Measurements from ENCODE around the gene MRPL54.

MRPL54 gene

GRCh38 chr19:3762501-3763459 is at the start of gene MRPL54:
Gene MRPL54 (plus strand): TSS chr19:3762682. CDS start chr19:3762701, 19 bp downstream.
- Mint-ChIP-seq H3K27me3 (ENCODE audit: low read depth, poor library complexity) (no peaks in the 10 kb centered on the region), H3K9me3 (no peaks in the 10 kb centered on the region), H3K27ac (peak within 1 kb of the TSS; percentile 100), H3K36me3 (ENCODE audit: low read depth) (no peaks in the 10 kb centered on the region), H3K4me1 (peaks cover 14% of the 10 kb centered on the region), H3K4me3 (peak within 1 kb of the TSS; percentile 97)
- TF ChIP-seq CTCF (IDR thresholded peaks at IDR 0.05): no peak
- DNase-seq: peak; percentile 99

GRCh38 chr19:3716147-3716668 is 46.3 kb upstream of the MRPL54 start:
- H3K36me3 Mint-ChIP-seq (ENCODE audit: low read depth): no peaks in the 10 kb centered on the region
- H3K4me1 Mint-ChIP-seq: peaks cover 11% of the 10 kb centered on the region
- H3K9me3 Mint-ChIP-seq: no peaks in the 10 kb centered on the region
- no peak overlapping the region for H3K27ac Mint-ChIP-seq
- TF ChIP-seq CTCF (IDR thresholded peaks at IDR 0.05): no peak
- H3K27me3 Mint-ChIP-seq (ENCODE audit: low read depth, poor library complexity): peaks cover 43% of the 10 kb centered on the region
- DNase-seq: no peak
- H3K4me3 Mint-ChIP-seq: no peak overlapping the region

GRCh38 chr19:3719868-3720267 is 42.6 kb upstream of the MRPL54 start:
- Mint-ChIP-seq H3K4me1 (no peaks in the 10 kb centered on the region), H3K27ac (no peak overlapping the region)

GRCh38 chr19:3720349-3720917 is 42.0 kb upstream of the MRPL54 start:
- Mint-ChIP-seq H3K9me3 (no peaks in the 10 kb centered on the region), H3K27me3 (ENCODE audit: low read depth, poor library complexity) (peaks cover 70% of the 10 kb centered on the region), H3K36me3 (ENCODE audit: low read depth) (no peaks in the 10 kb centered on the region), H3K4me3 (no peak overlapping the region), H3K27ac (no peak overlapping the region), H3K4me1 (no peaks in the 10 kb centered on the region)
- peak; percentile 17 for DNase-seq
- TF ChIP-seq CTCF (IDR thresholded peaks at IDR 0.05): no peak

More at GRCh38 chr19:3719868-3720267, 42.6 kb upstream of the MRPL54 start:
- no peak for DNase-seq
- Mint-ChIP-seq H3K36me3 (ENCODE audit: low read depth) (no peaks in the 10 kb centered on the region), H3K9me3 (no peaks in the 10 kb centered on the region), H3K27me3 (ENCODE audit: low read depth, poor library complexity) (peaks cover 65% of the 10 kb centered on the region), H3K4me3 (no peak overlapping the region)
- TF ChIP-seq CTCF (IDR thresholded peaks at IDR 0.05): no peak

GRCh38 chr19:3721131-3721886 is 41.2 kb upstream of the MRPL54 start:
- Mint-ChIP-seq H3K4me3 (no peak overlapping the region), H3K4me1 (no peaks in the 10 kb centered on the region), H3K27ac (no peak overlapping the region), H3K9me3 (no peaks in the 10 kb centered on the region), H3K36me3 (ENCODE audit: low read depth) (no peaks in the 10 kb centered on the region), H3K27me3 (ENCODE audit: low read depth, poor library complexity) (peaks cover 79% of the 10 kb centered on the region)
- TF ChIP-seq CTCF (IDR thresholded peaks at IDR 0.05): no peak
- peak; percentile 96 for DNase-seq
